Activated CD8-positive, alpha-beta T cell treated with anti-CD3 and anti-CD28 coated beads for 36 hours (primary cell): ENCODE measurements around the gene MTMR3. TPM values are rescaled to one million over a fixed set of nuclear protein-coding genes. Genes with fewer than 3 reads are reported as not detected.
"Not testable (repeated sequence)": the region's sequence is repeated elsewhere in the genome, so short reads cannot be mapped to it uniquely, and the experiment has no call there.

Experiments used
- ATAC-seq: fragments of 200-7000 bp; cut with Tn5 transposase; one replicate; pipeline ENCODE4 v1.10.0; 2021; ENCODE audit warnings: mild to moderate bottlenecking, moderate library complexity
- CTCF ChIA-PET: fragments of 350-600 bp; sonication (Branson Sonifier 250); formaldehyde crosslinking; loops from one replicate; lab custom pipeline; 2021; ENCODE audit warnings: antibody characterized with exemption; lab: Charles Lee
- POLR2A ChIA-PET: fragments of 350-600 bp; sonication (Branson Sonifier 250); formaldehyde crosslinking; loops from one replicate; lab custom pipeline; 2021; ENCODE audit warnings: antibody characterized with exemption; lab: Charles Lee
- DNase-seq: peaks from one replicate; pipeline ENCODE4 v3.0.0-alpha.2; 2020
- H3K27ac Mint-ChIP-seq: one replicate; pipeline ENCODE4 v1.8.0; 2021; ENCODE audit warnings: mild to moderate bottlenecking, mixed read lengths
- H3K27me3 Mint-ChIP-seq: one replicate; pipeline ENCODE4 v1.8.0; 2021; ENCODE audit warnings: mixed read lengths
- H3K36me3 Mint-ChIP-seq: one replicate; pipeline ENCODE4 v1.8.0; 2021; ENCODE audit warnings: low read depth, mixed read lengths
- H3K4me1 Mint-ChIP-seq: one replicate; pipeline ENCODE4 v1.8.0; 2021; ENCODE audit warnings: low read depth, mixed read lengths
- H3K4me3 Mint-ChIP-seq: one replicate; pipeline ENCODE4 v1.8.0; 2021; ENCODE audit warnings: mild to moderate bottlenecking, moderate library complexity, mixed read lengths
- H3K9me3 Mint-ChIP-seq: one replicate; pipeline ENCODE4 v1.8.0; 2021; ENCODE audit warnings: mixed read lengths
- intact Hi-C: fragments of 100-400 bp; cut with micrococcal nuclease; formaldehyde crosslinking; loops from one replicate; pipeline ENCODE4 v1.10.0; 2022
- total RNA-seq, 2 experiments: library from RNA; stranded (reverse); gene quantifications; one replicate each; pipeline ENCODE4 v1.2.3, GENCODE V29; 2021
- TF ChIP-seq, protein P1 (sequence below): fragments of 200-600 bp; IDR thresholded peaks from one replicate; pipeline ENCODE4 v1.8.0; 2022; ENCODE audit warnings: antibody characterized with exemption, mild to moderate bottlenecking

Gene MTMR3
- total RNA-seq, 2 experiments from 2014 or later: 19.5 to 21.3 TPM

GRCh38 chr22:29967461-29967860 is 84.5 kb downstream of the MTMR3 start:
- Mint-ChIP-seq H3K9me3 (no peaks in the 10 kb centered on the region), H3K27me3 (no peaks in the 10 kb centered on the region), H3K4me1 (peaks cover 8% of the 10 kb centered on the region), H3K4me3 (no peak overlapping the region), H3K36me3 (no peaks in the 10 kb centered on the region), H3K27ac (no peak overlapping the region)
- intact Hi-C loops: no loop called here
- POLR2A ChIA-PET: no interaction called here
- CTCF ChIA-PET: no interaction called here
- ATAC-seq (no peak), DNase-seq (no peak)
- TF ChIP-seq, protein P1, sequence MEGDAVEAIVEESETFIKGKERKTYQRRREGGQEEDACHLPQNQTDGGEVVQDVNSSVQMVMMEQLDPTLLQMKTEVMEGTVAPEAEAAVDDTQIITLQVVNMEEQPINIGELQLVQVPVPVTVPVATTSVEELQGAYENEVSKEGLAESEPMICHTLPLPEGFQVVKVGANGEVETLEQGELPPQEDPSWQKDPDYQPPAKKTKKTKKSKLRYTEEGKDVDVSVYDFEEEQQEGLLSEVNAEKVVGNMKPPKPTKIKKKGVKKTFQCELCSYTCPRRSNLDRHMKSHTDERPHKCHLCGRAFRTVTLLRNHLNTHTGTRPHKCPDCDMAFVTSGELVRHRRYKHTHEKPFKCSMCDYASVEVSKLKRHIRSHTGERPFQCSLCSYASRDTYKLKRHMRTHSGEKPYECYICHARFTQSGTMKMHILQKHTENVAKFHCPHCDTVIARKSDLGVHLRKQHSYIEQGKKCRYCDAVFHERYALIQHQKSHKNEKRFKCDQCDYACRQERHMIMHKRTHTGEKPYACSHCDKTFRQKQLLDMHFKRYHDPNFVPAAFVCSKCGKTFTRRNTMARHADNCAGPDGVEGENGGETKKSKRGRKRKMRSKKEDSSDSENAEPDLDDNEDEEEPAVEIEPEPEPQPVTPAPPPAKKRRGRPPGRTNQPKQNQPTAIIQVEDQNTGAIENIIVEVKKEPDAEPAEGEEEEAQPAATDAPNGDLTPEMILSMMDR: no peak

- ATAC-seq (no peak), DNase-seq (no peak)
- Mint-ChIP-seq H3K4me1 (peaks cover 5% of the 10 kb centered on the region), H3K27me3 (no peaks in the 10 kb centered on the region), H3K4me3 (no peak overlapping the region), H3K9me3 (no peaks in the 10 kb centered on the region), H3K36me3 (peaks cover 1% of the 10 kb centered on the region), H3K27ac (no peak overlapping the region)
- ChIA-PET POLR2A (no interaction called here), CTCF (no interaction called here)
- intact Hi-C loops: no loop called here
- TF ChIP-seq, protein P1: no peak
Measured at GRCh38 chr22:29971607-29972006, 88.6 kb downstream of the MTMR3 start.

- Mint-ChIP-seq H3K36me3 (peaks cover 1% of the 10 kb centered on the region), H3K4me1 (peaks cover 5% of the 10 kb centered on the region), H3K27me3 (no peaks in the 10 kb centered on the region), H3K4me3 (no peak overlapping the region), H3K27ac (no peak overlapping the region), H3K9me3 (no peaks in the 10 kb centered on the region)
- CTCF ChIA-PET: interaction anchor here (1.3 kb wide), 1 partner anchor 346 kb away, joined by 3 read pairs; no protein-coding TSS in a partner anchor
- intact Hi-C loops: no loop called here
- POLR2A ChIA-PET: no interaction called here
- DNase-seq (no peak), ATAC-seq (no peak)
- TF ChIP-seq, protein P1: no peak
Measured at GRCh38 chr22:29972121-29972520, 89.1 kb downstream of the MTMR3 start.

- DNase-seq (no peak), ATAC-seq (no peak)
- TF ChIP-seq, protein P1: no peak
- Mint-ChIP-seq H3K4me3 (no peak overlapping the region), H3K4me1 (peaks cover 3% of the 10 kb centered on the region), H3K36me3 (peaks cover 1% of the 10 kb centered on the region), H3K27me3 (no peaks in the 10 kb centered on the region), H3K9me3 (no peaks in the 10 kb centered on the region), H3K27ac (no peak overlapping the region)
- POLR2A ChIA-PET: no interaction called here
- intact Hi-C loops: no loop called here
- CTCF ChIA-PET: interaction anchor here (1.3 kb wide), 1 partner anchor 347 kb away, joined by 3 read pairs; no protein-coding TSS in a partner anchor
Measured at GRCh38 chr22:29973269-29973668, 90.3 kb downstream of the MTMR3 start.

- H3K27me3 Mint-ChIP-seq, intact Hi-C loops, H3K27ac Mint-ChIP-seq, H3K36me3 Mint-ChIP-seq, H3K9me3 Mint-ChIP-seq, H3K4me3 Mint-ChIP-seq, ATAC-seq, DNase-seq, H3K4me1 Mint-ChIP-seq, POLR2A ChIA-PET: not testable (repeated sequence)
- CTCF ChIA-PET: interaction anchor here (1.2 kb wide), 1 partner anchor 127 kb away, joined by 3 read pairs; no protein-coding TSS in a partner anchor
Measured at GRCh38 chr22:29973680-29974079, 90.7 kb downstream of the MTMR3 start.
